Measurements from ENCODE around the gene UXT.

UXT gene

GRCh38 chrX:47629419-47630200 lies 29.4 kb downstream of the UXT start, which contains the start of gene CFP:
TSS of gene CFP (minus strand) at chrX:47629930. CDS start at chrX:47629844, 86 bp downstream.
- H3K4me3 ChIP-seq (replicated peaks in 1 of 2; ENCODE audit: low read depth in 2 of 2, low read length in 2 of 2) = no peak within 1 kb of the TSS
- no peak for DNase-seq (ENCODE audit: low read depth in 2 of 2)
- no peak for TF ChIP-seq CTCF (IDR thresholded peaks at IDR 0.05; ENCODE audit: low read depth, low read length)

DNA sequence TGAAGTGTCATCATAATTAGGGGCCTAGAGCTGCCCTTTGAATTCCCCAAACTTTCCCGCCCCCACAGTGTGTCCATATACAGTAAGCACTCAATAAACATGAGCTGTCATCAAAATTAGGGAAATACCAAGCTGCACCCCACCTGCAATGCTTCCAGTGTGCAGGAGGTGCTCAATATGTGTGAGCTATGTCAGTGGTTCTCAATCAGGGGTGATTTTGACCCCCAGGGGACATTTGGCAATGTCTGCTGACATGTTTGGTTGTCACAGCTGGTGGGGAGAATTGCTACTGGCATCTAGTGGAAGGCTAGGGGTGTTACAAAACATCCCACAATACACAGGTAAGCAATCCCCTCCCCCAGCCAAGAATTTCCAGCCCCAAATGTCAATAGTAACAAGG lies 30.0 kb downstream of the UXT start:
- TF ChIP-seq CTCF (IDR thresholded peaks at IDR 0.05; ENCODE audit: low read depth, low read length) = no peak
- H3K4me3 ChIP-seq (replicated peaks in 1 of 2; ENCODE audit: low read depth in 2 of 2, low read length in 2 of 2) = no peak overlapping the region
- peak in 1 of 2 donors; percentile 16 for DNase-seq (ENCODE audit: low read depth in 2 of 2)

DNA sequence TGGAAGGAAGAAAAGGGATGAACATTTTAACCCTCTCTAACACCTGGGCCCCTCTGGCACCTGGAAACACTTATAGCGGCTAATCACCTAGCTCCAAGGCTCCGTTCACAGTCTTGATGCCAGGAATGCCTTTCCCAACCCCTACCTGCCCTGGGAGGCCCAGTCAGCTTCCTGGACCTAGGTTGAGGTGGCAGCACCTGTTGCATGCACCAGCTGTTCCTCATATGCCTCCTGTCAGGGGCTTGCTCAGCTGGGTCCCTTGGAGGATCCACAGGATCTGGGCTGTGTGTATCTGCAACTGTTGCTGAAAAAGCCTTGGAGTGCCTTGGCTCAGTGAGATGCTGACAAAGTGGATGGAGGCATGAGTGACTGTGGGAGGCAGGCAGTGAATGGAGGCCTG lies 33.6 kb downstream of the UXT start:
- DNase-seq (ENCODE audit: low read depth in 2 of 2) = no peak
- no peak for TF ChIP-seq CTCF (IDR thresholded peaks at IDR 0.05; ENCODE audit: low read depth, low read length)
- H3K4me3 ChIP-seq (replicated peaks in 1 of 2; ENCODE audit: low read depth in 2 of 2, low read length in 2 of 2) = no peak overlapping the region

GRCh38 chrX:47623540-47624027 lies 35.4 kb downstream of the UXT start:
- peak overlapping the region; percentile 31 to 40 for H3K4me3 ChIP-seq (replicated peaks in 1 of 2; ENCODE audit: low read depth in 2 of 2, low read length in 2 of 2)
- no peak for TF ChIP-seq CTCF (IDR thresholded peaks at IDR 0.05; ENCODE audit: low read depth, low read length)
- peak; percentile 73 to 86 for DNase-seq (ENCODE audit: low read depth in 2 of 2)

DNA sequence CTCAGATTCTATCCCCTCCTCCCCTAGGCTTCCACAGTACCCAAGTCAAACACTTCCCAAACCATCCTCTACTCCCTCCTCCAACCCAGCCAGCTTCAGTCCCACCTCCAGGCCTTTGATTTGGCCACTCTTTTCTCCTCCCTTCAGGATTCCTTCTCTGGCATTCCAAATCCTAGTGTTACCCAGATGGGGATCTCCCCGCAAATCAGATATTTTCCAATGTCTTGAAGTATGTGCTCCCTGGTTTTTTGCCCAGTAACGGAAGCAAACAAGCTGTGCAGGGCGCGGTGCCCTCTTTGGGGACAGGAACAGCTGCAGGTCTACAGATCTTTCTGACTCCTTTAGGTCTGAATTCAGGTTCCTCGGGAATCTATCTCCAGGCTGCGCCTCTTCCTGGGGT lies 37.1 kb downstream of the UXT start:
- no peak for DNase-seq (ENCODE audit: low read depth in 2 of 2)
- no peak overlapping the region for H3K4me3 ChIP-seq (replicated peaks in 1 of 2; ENCODE audit: low read depth in 2 of 2, low read length in 2 of 2)
- no peak for TF ChIP-seq CTCF (IDR thresholded peaks at IDR 0.05; ENCODE audit: low read depth, low read length)

DNA sequence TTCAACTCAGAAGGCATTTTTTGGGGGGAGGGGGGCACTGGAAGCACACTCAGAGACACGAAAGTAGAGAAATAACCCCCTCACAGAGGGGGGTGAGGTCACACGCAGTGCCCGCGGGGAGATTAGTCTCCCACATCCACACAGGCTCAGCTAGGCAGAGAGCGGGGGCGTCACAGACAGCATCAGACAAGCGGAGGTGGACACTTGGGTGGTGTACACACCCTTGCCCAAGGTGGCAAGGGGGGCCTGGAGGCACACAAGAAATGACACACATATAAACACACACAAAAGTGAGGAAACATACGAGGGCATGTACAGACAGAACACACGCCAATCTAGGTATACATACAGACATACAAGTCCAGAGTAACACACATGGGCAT lies 38.7 kb downstream of the UXT start:
- DNase-seq (ENCODE audit: low read depth in 2 of 2) = no peak
- TF ChIP-seq CTCF (IDR thresholded peaks at IDR 0.05; ENCODE audit: low read depth, low read length) = no peak
- H3K4me3 ChIP-seq (replicated peaks in 1 of 2; ENCODE audit: low read depth in 2 of 2, low read length in 2 of 2) = no peak overlapping the region

All from cardiac fibroblast (primary cell).